ENCODE data around the gene SAMD4A. TPM values are rescaled to one million over a fixed set of nuclear protein-coding genes. Genes with fewer than 3 reads are reported as not detected.
A peak's percentile ranks its signal among the peaks of the same experiment; 100 is the strongest.

The SAMD4A gene
- total RNA-seq, 1 experiment from 2014 or later, result 18.3 TPM

DNA sequence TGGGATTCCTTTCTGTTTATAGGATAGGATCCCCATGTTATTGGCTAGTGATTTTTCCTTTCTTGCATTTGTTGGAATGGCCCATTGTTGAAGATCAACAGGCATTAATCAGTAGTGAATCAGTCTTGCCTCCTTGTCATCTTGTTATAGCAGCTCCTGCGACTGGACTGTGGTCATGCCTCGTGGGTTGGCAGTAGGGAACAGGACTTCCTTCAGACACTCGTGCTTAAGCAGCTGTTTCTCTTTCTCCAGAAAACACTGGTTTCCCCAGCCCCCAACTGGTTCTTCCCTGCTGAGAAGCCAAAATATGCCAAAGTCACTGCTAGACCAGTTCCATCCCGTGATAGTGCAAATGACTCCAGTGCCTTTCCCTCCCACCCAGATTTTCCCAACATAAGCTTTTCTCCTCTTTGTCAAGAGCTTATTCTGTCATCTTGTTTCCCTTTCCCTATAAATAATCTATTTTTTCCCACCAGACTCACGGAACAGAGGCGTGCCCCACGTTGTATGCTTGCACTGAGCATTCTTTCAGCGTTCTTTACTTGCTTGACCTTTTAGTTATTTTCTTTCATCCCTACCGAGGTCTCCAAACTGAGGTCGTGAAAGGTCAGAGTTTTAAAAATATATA, 83.5 kb downstream of the SAMD4A start:
- intact Hi-C loops (cut with micrococcal nuclease; ENCODE audit: unreplicated experiment), result loop anchor here (10.0 kb wide), 1 partner anchor 166 kb away; the partner anchor contains the start of gene GMFB
- no peaks in the 10 kb centered on the region for H3K36me3 ChIP-seq (ENCODE audit: low read depth)
- no peak for TF ChIP-seq EZH2 (IDR thresholded peaks at IDR 0.05; ENCODE audit: low read depth)
- TF ChIP-seq, protein P1, sequence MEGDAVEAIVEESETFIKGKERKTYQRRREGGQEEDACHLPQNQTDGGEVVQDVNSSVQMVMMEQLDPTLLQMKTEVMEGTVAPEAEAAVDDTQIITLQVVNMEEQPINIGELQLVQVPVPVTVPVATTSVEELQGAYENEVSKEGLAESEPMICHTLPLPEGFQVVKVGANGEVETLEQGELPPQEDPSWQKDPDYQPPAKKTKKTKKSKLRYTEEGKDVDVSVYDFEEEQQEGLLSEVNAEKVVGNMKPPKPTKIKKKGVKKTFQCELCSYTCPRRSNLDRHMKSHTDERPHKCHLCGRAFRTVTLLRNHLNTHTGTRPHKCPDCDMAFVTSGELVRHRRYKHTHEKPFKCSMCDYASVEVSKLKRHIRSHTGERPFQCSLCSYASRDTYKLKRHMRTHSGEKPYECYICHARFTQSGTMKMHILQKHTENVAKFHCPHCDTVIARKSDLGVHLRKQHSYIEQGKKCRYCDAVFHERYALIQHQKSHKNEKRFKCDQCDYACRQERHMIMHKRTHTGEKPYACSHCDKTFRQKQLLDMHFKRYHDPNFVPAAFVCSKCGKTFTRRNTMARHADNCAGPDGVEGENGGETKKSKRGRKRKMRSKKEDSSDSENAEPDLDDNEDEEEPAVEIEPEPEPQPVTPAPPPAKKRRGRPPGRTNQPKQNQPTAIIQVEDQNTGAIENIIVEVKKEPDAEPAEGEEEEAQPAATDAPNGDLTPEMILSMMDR (conservative IDR thresholded peaks at IDR 0.05), result no peak
- BruUV-seq (replicated peaks), result no TSS peak
- H3K27me3 ChIP-seq (ENCODE audit: insufficient read depth, low read depth), result no peaks in the 10 kb centered on the region
- CTCF ChIA-PET, result interaction anchor here (0.6 kb wide), 1 partner anchor 50 kb away, joined by 4 read pairs; no protein-coding TSS in a partner anchor
- POLR2A ChIA-PET (ENCODE audit: unreplicated experiment), result interaction anchor here (0.6 to 0.7 kb wide), 4 partner anchors 17 to 804 kb away, joined by 3 to 8 read pairs (median 5); partner anchors contain the start of gene SAMD4A
- H3K27ac ChIP-seq, result peak overlapping the region; percentile 96
- no peak overlapping the region; the same call in 1 of the 2 replicates for H3K4me3 ChIP-seq
- H3K9me2 ChIP-seq (ENCODE audit: insufficient read depth), result no peaks in the 10 kb centered on the region
- H4K20me1 ChIP-seq (ENCODE audit: insufficient read depth), result no peaks in the 10 kb centered on the region
- DNase-seq, result no peak
- peaks cover 37% of the 10 kb centered on the region; the same call in 1 of the 2 replicates for H3K79me2 ChIP-seq (ENCODE audit: low read depth)
- peak overlapping the region; percentile 79 for H3K4me2 ChIP-seq
- peaks cover 64% of the 10 kb centered on the region for H3K4me1 ChIP-seq (replicated peaks; ENCODE audit: insufficient read depth)
- no peaks in the 10 kb centered on the region for H3K9me3 ChIP-seq (ENCODE audit: insufficient read depth, low read depth)
- no peak overlapping the region for H2AFZ ChIP-seq
- H3F3A ChIP-seq (ENCODE audit: insufficient read depth, low read depth), result peaks cover 41% of the 10 kb centered on the region

DNA sequence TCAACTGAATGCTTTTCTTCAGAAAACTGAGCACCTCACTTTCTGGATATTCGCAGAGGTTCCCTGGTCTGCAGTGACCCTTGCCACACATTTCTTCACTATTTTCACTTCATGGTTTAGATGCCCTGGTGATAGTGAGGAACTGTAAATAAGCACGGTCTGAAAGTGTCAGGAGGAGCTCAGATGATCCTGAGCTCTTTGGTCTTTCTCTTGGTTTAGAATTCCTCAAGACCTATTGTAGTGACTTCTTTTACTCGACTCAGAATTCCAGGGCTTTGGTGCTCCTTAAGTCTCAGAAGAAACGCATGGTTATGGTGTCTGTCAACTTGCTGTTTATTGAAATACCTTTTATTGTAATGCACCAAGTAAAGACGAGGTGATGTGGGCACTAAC, 84.0 kb downstream of the SAMD4A start:
- peaks cover 37% of the 10 kb centered on the region; the same call in 1 of the 2 replicates for H3K79me2 ChIP-seq (ENCODE audit: low read depth)
- no peaks in the 10 kb centered on the region for H3K27me3 ChIP-seq (ENCODE audit: insufficient read depth, low read depth)
- no peak overlapping the region for H2AFZ ChIP-seq
- no peaks in the 10 kb centered on the region for H3K36me3 ChIP-seq (ENCODE audit: low read depth)
- H4K20me1 ChIP-seq (ENCODE audit: insufficient read depth), result no peaks in the 10 kb centered on the region
- H3K4me1 ChIP-seq (replicated peaks; ENCODE audit: insufficient read depth), result peaks cover 64% of the 10 kb centered on the region
- no peaks in the 10 kb centered on the region for H3K9me3 ChIP-seq (ENCODE audit: insufficient read depth, low read depth)
- TF ChIP-seq, protein P1 (conservative IDR thresholded peaks at IDR 0.05), result no peak
- no peak for TF ChIP-seq EZH2 (IDR thresholded peaks at IDR 0.05; ENCODE audit: low read depth)
- no TSS peak for BruUV-seq (replicated peaks)
- intact Hi-C loops (cut with micrococcal nuclease; ENCODE audit: unreplicated experiment), result loop anchor here (10.0 kb wide), 1 partner anchor 166 kb away; the partner anchor contains the start of gene GMFB
- DNase-seq, result peak in 1 of 2 experiments; percentile 43
- H3F3A ChIP-seq (ENCODE audit: insufficient read depth, low read depth), result peaks cover 41% of the 10 kb centered on the region
- H3K9me2 ChIP-seq (ENCODE audit: insufficient read depth), result no peaks in the 10 kb centered on the region
- ChIA-PET POLR2A (ENCODE audit: unreplicated experiment) (interaction anchor here (0.5 to 0.7 kb wide), 4 partner anchors 17 to 803 kb away, joined by 3 to 8 read pairs (median 6); partner anchors contain the start of gene SAMD4A), CTCF (interaction anchor here (0.6 kb wide), 1 partner anchor 51 kb away, joined by 4 read pairs; no protein-coding TSS in a partner anchor)
- H3K4me3 ChIP-seq, result peak overlapping the region; percentile 21; the same call in 1 of the 2 replicates
- peak overlapping the region; percentile 96 for H3K27ac ChIP-seq
- peak overlapping the region; percentile 79 for H3K4me2 ChIP-seq

DNA sequence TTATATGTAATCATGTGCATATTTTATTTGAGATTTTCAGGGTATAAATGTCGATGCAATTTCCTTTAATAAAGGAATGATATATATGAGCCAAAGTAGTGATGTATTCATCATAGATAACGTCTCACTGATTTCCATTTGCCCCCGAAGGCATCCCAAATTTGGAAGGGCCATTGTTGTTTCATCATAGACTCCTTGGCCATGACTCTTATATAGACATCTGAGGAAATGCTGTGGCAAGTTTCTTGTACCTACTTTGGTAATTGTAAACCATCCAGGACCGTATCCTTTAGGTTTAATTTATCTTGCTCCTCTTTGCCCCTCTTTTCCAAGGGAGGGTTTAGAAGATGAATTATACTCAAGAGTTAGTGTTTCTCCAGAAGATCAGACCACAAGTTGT, 84.7 kb downstream of the SAMD4A start:
- TSS peak; percentile 90 for BruUV-seq (replicated peaks)
- POLR2A ChIA-PET (ENCODE audit: unreplicated experiment), result interaction anchor here (0.9 kb wide), 1 partner anchor 86 kb away, joined by 11 read pairs; no protein-coding TSS in a partner anchor
- CTCF ChIA-PET, result interaction anchor here (0.6 to 1.1 kb wide), 2 partner anchors 85 to 86 kb away, joined by 3 to 4 read pairs; partner anchors contain the start of gene SAMD4A
- H4K20me1 ChIP-seq (ENCODE audit: insufficient read depth), result no peaks in the 10 kb centered on the region
- H3K4me1 ChIP-seq (replicated peaks; ENCODE audit: insufficient read depth), result peaks cover 64% of the 10 kb centered on the region
- DNase-seq, result peak in 1 of 2 experiments; percentile 49
- H3K9me2 ChIP-seq (ENCODE audit: insufficient read depth), result no peaks in the 10 kb centered on the region
- no peaks in the 10 kb centered on the region for H3K36me3 ChIP-seq (ENCODE audit: low read depth)
- intact Hi-C loops (cut with micrococcal nuclease; ENCODE audit: unreplicated experiment), result loop anchor here (1.0 to 10.0 kb wide), 3 partner anchors 39 to 167 kb away; partner anchors contain the start of gene GMFB
- H3K27me3 ChIP-seq (ENCODE audit: insufficient read depth, low read depth), result no peaks in the 10 kb centered on the region
- peaks cover 41% of the 10 kb centered on the region for H3F3A ChIP-seq (ENCODE audit: insufficient read depth, low read depth)
- H3K4me2 ChIP-seq, result peak overlapping the region; percentile 79
- H3K4me3 ChIP-seq, result peak overlapping the region; percentile 21; the same call in 1 of the 2 replicates
- no peak overlapping the region for H2AFZ ChIP-seq
- peaks cover 44% of the 10 kb centered on the region for H3K79me2 ChIP-seq (ENCODE audit: low read depth)
- H3K27ac ChIP-seq, result peak overlapping the region; percentile 96
- no peaks in the 10 kb centered on the region for H3K9me3 ChIP-seq (ENCODE audit: insufficient read depth, low read depth)
- TF ChIP-seq, protein P1 (conservative IDR thresholded peaks at IDR 0.05), result no peak
- TF ChIP-seq EZH2 (IDR thresholded peaks at IDR 0.05; ENCODE audit: low read depth), result no peak

Data from PC-9 (cell line).